HK-2 (cell line): ENCODE data around the gene CMYA5.

Source experiments
- DNase-seq: peaks from one replicate; pipeline ENCODE4 v3.0.0-alpha.2; 2018; ENCODE audit not compliant: unreplicated experiment

CMYA5 gene

GRCh38 chr5:79834754-79835714 lies 145.4 kb downstream of the CMYA5 start:
- DNase-seq: no peak

GRCh38 chr5:79837761-79838551 lies 148.3 kb downstream of the CMYA5 start:
- no peak for DNase-seq

- no peak for DNase-seq
These were observed 150.7 kb downstream of the CMYA5 start for GRCh38 chr5:79840084-79840990.

GRCh38 chr5:79841172-79841571 lies 151.5 kb downstream of the CMYA5 start:
- DNase-seq: no peak

- DNase-seq: no peak
These were observed 152.6 kb downstream of the CMYA5 start for GRCh38 chr5:79842006-79842881.

GRCh38 chr5:79842991-79843390 lies 153.4 kb downstream of the CMYA5 start:
- no peak for DNase-seq

- DNase-seq: no peak
These were observed 154.1 kb downstream of the CMYA5 start for GRCh38 chr5:79843450-79844388.

GRCh38 chr5:79844571-79844970 lies 154.9 kb downstream of the CMYA5 start:
- no peak for DNase-seq

GRCh38 chr5:79845448-79846197 lies 156.0 kb downstream of the CMYA5 start:
- DNase-seq: no peak

- no peak for DNase-seq
These were observed 156.5 kb downstream of the CMYA5 start for GRCh38 chr5:79846198-79846521.

- no peak for DNase-seq
These were observed 157.9 kb downstream of the CMYA5 start for GRCh38 chr5:79847561-79847960.

GRCh38 chr5:79849061-79849460 lies 159.4 kb downstream of the CMYA5 start:
- no peak for DNase-seq
